ENCODE data around the gene SLC6A11. TPM values are rescaled to one million over a fixed set of nuclear protein-coding genes. Genes with fewer than 3 reads are reported as not detected.

The SLC6A11 gene
- total RNA-seq, 4 donors from 2014 or later = not detected

- TF ChIP-seq CTCF (IDR thresholded peaks at IDR 0.05 in 4 of 5, conservative IDR thresholded peaks at IDR 0.05 in 1 of 5) (no peak), POLR2A (IDR thresholded peaks at IDR 0.05) (no peak)
- intact Hi-C loops (cut with DNase I; ENCODE audit: low total_unique reads) = no loop called here
- in situ Hi-C loops (cut with MboI; ENCODE audit: low sequenced_read_pairs in 4 of 4) = loop anchor here in 1 of 4 donors (25.0 kb wide), 1 partner anchor 700 kb away; no protein-coding TSS in a partner anchor
- Histone ChIP-seq H3K27me3 (peaks cover 0 to 3% (median 0%) of the 10 kb centered on the region in 3 donors), H3K9me3 (no peaks in the 10 kb centered on the region), H3K4me3 (no peak overlapping the region), H3K36me3 (no peaks in the 10 kb centered on the region), H3K4me1 (peaks cover 15 to 19% of the 10 kb centered on the region in 2 donors), H3K27ac (no peak overlapping the region)
- ATAC-seq (no peak), DNase-seq (no peak)
Measured at GRCh38 chr3:10962481-10963036, 146.5 kb downstream of the SLC6A11 start.

- intact Hi-C loops (cut with DNase I; ENCODE audit: low total_unique reads) = no loop called here
- H3K9me3 ChIP-seq = no peaks in the 10 kb centered on the region
Measured at GRCh38 chr3:10964537-10965167, 148.6 kb downstream of the SLC6A11 start.

GRCh38 chr3:10968401-10968800 is 152.4 kb downstream of the SLC6A11 start:
- H3K4me3 ChIP-seq = no peak overlapping the region
- TF ChIP-seq CTCF (IDR thresholded peaks at IDR 0.05 in 4 of 5, conservative IDR thresholded peaks at IDR 0.05 in 1 of 5) (no peak), POLR2A (IDR thresholded peaks at IDR 0.05) (no peak)
- intact Hi-C loops (cut with DNase I; ENCODE audit: low total_unique reads) = no loop called here
- no peaks in the 10 kb centered on the region for H3K36me3 ChIP-seq
- H3K27ac ChIP-seq = no peak overlapping the region
- no peaks in the 10 kb centered on the region for H3K9me3 ChIP-seq
- DNase-seq (no peak), ATAC-seq (peak; percentile 23 to 62)
- in situ Hi-C loops (cut with MboI; ENCODE audit: low sequenced_read_pairs in 4 of 4) = loop anchor here in 1 of 4 donors (25.0 kb wide), 1 partner anchor 694 kb away; no protein-coding TSS in a partner anchor
- H3K4me1 ChIP-seq = peaks cover 3 to 4% of the 10 kb centered on the region in 2 donors
- H3K27me3 ChIP-seq = peaks cover 0 to 3% (median 0%) of the 10 kb centered on the region in 3 donors

More at GRCh38 chr3:10964537-10965167, 148.6 kb downstream of the SLC6A11 start:
- H3K36me3 ChIP-seq = no peaks in the 10 kb centered on the region
- peaks cover 0 to 3% (median 0%) of the 10 kb centered on the region in 3 donors for H3K27me3 ChIP-seq
- ATAC-seq (no peak), DNase-seq (no peak)
- no peak for TF ChIP-seq POLR2A (IDR thresholded peaks at IDR 0.05)
- no peak for TF ChIP-seq CTCF (IDR thresholded peaks at IDR 0.05 in 4 of 5, conservative IDR thresholded peaks at IDR 0.05 in 1 of 5)
- H3K27ac ChIP-seq = no peak overlapping the region
- peaks cover 3 to 4% of the 10 kb centered on the region in 2 donors for H3K4me1 ChIP-seq
- in situ Hi-C loops (cut with MboI; ENCODE audit: low sequenced_read_pairs in 4 of 4) = loop anchor here in 1 of 4 donors (25.0 kb wide), 1 partner anchor 698 kb away; no protein-coding TSS in a partner anchor
- H3K4me3 ChIP-seq = no peak overlapping the region

GRCh38 chr3:10970306-10970960 is 154.4 kb downstream of the SLC6A11 start:
- Histone ChIP-seq H3K9me3 (no peaks in the 10 kb centered on the region), H3K4me1 (peaks cover 3 to 4% of the 10 kb centered on the region in 2 donors), H3K27me3 (peaks cover 0 to 3% (median 0%) of the 10 kb centered on the region in 3 donors), H3K36me3 (no peaks in the 10 kb centered on the region), H3K4me3 (no peak overlapping the region), H3K27ac (no peak overlapping the region)
- ATAC-seq (no peak), DNase-seq (no peak)
- no peak for TF ChIP-seq CTCF (IDR thresholded peaks at IDR 0.05 in 4 of 5, conservative IDR thresholded peaks at IDR 0.05 in 1 of 5)
- in situ Hi-C loops (cut with MboI; ENCODE audit: low sequenced_read_pairs in 4 of 4) (loop anchor here in 1 of 4 donors (25.0 kb wide), 1 partner anchor 692 kb away; no protein-coding TSS in a partner anchor), intact Hi-C loops (cut with DNase I; ENCODE audit: low total_unique reads) (no loop called here)

All from gastrocnemius medialis (tissue), 4 donors.